ENCODE data around the gene STAMBPL1.

DNA sequence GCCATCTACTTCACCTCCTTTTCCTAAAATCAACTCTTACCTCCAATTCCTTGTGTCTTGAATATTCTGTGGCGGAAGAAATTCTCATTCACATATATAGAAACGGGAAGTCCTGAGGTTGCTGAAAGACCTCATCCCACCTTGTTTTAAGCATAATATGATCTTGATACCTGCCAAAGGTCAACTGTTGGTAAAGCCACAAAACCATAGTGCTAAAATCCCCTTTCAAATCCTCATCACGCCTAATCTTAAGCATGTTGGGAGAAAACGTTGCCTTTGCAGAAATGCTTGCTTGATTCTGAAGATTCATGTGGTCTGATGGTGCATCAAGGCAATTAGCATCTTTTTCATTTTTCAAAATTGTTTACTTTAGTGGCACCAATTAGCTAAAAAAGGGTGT, 36.9 kb upstream of the STAMBPL1 start:
- TF ChIP-seq, protein P1, sequence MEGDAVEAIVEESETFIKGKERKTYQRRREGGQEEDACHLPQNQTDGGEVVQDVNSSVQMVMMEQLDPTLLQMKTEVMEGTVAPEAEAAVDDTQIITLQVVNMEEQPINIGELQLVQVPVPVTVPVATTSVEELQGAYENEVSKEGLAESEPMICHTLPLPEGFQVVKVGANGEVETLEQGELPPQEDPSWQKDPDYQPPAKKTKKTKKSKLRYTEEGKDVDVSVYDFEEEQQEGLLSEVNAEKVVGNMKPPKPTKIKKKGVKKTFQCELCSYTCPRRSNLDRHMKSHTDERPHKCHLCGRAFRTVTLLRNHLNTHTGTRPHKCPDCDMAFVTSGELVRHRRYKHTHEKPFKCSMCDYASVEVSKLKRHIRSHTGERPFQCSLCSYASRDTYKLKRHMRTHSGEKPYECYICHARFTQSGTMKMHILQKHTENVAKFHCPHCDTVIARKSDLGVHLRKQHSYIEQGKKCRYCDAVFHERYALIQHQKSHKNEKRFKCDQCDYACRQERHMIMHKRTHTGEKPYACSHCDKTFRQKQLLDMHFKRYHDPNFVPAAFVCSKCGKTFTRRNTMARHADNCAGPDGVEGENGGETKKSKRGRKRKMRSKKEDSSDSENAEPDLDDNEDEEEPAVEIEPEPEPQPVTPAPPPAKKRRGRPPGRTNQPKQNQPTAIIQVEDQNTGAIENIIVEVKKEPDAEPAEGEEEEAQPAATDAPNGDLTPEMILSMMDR (conservative IDR thresholded peaks at IDR 0.05 in 1 of 2, IDR thresholded peaks at IDR 0.05 in 1 of 2; ENCODE audit: low read depth in 1 of 2, low read length in 2 of 2) = no peak
- TF ChIP-seq EZH2 (IDR thresholded peaks at IDR 0.05; ENCODE audit: low read length, missing control alignments) = no peak
